HL-60 (cell line): ENCODE data around the gene TMEM255B.

ENCODE experiments used
- DNase-seq, 2 experiments: peaks; one replicate each; pipeline ENCODE4 v3.0.0-alpha.2; 2010 to 2020; ENCODE audit warnings: low read depth in 1 of 2, low spot score in 1 of 2
- H3K27ac ChIP-seq: fragments of 250-450 bp; sonication (Bioruptor Pico); replicated peaks from 2 replicates; pipeline ENCODE4 v1.5.1; 2020; ENCODE audit warnings: mild to moderate bottlenecking, moderate library complexity
- H3K27me3 ChIP-seq: fragments of 250-450 bp; sonication (Bioruptor Pico); 2 replicates; pipeline ENCODE4 v1.5.1; 2021; ENCODE audit warnings: mild to moderate bottlenecking, moderate library complexity; ENCODE audit not compliant: insufficient read depth, poor library complexity, severe bottlenecking
- H3K4me3 ChIP-seq: replicated peaks from 2 replicates; pipeline ENCODE4 v1.5.1; 2011; ENCODE audit warnings: mild to moderate bottlenecking, control low read depth, low read length; ENCODE audit not compliant: insufficient read depth
- CTCF ChIP-seq: IDR thresholded peaks from one replicate; pipeline ENCODE4 v1.5.1; 2011; ENCODE audit warnings: low read length, control low read depth, inconsistent platforms; ENCODE audit not compliant: insufficient read depth
- GABPA ChIP-seq: IDR thresholded peaks from 2 replicates; pipeline ENCODE4 v1.6.1; 2012; ENCODE audit warnings: low read depth
- POLR2AphosphoS5 ChIP-seq: IDR thresholded peaks from 2 replicates; pipeline ENCODE4 v1.6.1; 2012; ENCODE audit warnings: low read depth
- REST ChIP-seq: IDR thresholded peaks from 2 replicates; pipeline ENCODE4 v1.6.1; 2012; ENCODE audit warnings: low read depth; ENCODE audit not compliant: insufficient replicate concordance
- SPI1 ChIP-seq: IDR thresholded peaks from 2 replicates; pipeline ENCODE4 v1.6.1; 2012; ENCODE audit warnings: low read depth, mild to moderate bottlenecking, borderline replicate concordance

Gene TMEM255B

DNA sequence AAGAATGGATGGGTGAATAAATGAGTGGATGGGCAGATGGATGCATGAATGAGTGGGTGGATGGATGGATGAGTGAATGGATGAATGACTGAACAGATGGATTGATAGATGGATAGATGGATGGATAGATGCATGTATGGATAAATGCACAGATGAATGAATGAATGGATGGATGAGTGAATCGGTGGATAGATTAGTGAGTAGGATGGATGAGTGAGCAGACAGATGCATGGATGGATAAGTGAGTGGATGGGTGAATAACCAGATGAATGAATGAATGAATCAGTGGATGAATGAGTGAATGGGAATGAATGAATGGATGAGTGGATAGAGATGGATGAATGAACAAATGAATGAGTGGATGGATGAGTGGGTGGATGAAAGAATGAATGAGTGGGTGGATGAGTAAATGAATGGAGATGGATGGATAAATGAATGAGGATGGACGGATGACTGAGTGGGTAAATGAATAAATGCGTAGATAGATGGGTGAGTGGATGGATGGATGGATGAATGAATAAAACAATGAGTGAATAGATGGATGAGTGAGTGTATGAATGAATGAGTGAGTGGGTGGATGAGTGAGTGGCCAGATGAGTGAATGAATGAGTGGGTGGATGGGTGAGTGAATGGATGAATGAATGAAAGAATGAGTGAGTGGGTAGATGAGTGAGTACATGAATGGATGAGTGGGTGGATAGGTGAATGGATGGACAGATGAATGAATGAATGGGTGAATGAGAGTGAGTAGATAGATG lies 91.9 kb downstream of the TMEM255B start:
- Histone ChIP-seq H3K27ac (no peak overlapping the region), H3K4me3 (no peak overlapping the region), H3K27me3 (peaks cover 6% of the 10 kb centered on the region)
- TF ChIP-seq GABPA (no peak), SPI1 (no peak), POLR2AphosphoS5 (no peak), REST (no peak), CTCF (no peak)
- DNase-seq: no peak

DNA sequence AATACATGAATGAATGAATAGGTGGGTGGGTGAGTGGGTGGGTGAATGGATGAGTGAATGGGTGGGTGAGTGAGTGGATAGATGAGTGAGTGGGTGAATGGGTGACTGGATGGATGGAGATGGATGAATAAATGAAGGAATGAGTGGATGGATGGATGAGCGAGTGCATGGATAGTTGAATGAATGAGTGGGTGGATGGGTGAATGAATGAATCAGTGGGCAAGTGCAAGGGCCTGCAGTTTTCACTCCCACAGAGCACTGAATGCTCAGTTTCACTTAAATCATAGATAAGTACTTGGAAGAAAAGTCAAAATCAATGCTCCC lies 92.4 kb downstream of the TMEM255B start:
- TF ChIP-seq REST (no peak), SPI1 (no peak), CTCF (no peak), GABPA (no peak), POLR2AphosphoS5 (no peak)
- Histone ChIP-seq H3K4me3 (no peak overlapping the region), H3K27ac (no peak overlapping the region), H3K27me3 (peaks cover 8% of the 10 kb centered on the region)
- no peak for DNase-seq

DNA sequence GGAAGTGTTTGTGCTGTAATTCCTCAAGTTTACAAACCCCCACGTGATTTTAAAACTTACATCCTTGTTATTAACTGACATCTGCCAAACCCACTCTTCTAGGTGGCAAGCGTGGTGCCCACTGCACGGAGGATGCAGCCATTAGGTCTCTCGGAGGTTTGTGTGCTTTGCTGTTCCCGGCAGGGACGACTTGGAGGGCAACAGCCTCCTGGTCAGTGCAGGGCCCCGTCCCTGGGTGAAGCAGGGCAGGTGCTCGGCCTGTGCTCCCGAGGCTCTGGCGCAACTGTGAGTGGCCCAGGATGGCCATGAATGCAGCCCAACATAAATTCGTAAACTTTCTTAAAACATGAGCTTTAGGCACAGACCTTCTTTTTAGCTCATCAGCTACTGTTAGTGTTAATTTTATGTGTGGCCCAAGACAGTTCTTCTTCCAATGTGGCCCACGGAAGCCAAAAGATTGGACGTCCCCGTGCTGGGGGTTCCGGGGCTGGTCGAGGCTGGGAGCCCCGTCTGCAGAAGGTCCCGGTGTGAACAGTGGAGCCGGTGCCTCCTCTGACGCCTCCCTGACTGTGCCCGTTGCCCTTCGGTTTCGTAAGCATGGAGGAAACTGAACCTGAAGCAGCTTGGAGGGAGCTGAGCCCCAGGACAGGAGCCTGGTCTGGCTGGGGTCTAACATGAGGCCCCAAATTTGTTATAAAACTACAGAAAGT lies 93.0 kb downstream of the TMEM255B start:
- Histone ChIP-seq H3K27me3 (peaks cover 3% of the 10 kb centered on the region), H3K27ac (no peak overlapping the region), H3K4me3 (no peak overlapping the region)
- TF ChIP-seq CTCF (no peak), POLR2AphosphoS5 (no peak), REST (no peak), GABPA (no peak), SPI1 (no peak)
- no peak for DNase-seq
